ENCODE measurements around the gene TSEN54.

DNA sequence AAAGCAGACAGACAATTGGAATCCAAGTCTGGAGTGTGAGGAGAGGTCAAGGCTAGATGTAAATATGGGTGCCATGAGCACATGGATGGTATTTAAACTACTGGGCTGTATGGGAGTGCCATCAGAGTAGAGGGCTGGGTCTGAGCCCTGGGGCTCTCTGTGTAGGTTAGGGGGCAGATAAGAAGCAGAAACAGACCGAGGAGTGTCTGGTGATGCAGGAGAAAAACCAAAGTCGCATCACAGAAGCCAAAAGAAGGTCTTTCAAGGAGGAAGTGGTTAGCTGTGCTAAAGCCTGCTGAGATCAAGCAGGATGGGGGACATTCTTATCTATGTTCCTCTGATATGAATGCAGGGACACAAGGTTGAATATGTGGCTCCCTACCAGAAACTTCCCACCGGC, 1.9 kb downstream of the TSEN54 start:
- TF ChIP-seq, protein P1, sequence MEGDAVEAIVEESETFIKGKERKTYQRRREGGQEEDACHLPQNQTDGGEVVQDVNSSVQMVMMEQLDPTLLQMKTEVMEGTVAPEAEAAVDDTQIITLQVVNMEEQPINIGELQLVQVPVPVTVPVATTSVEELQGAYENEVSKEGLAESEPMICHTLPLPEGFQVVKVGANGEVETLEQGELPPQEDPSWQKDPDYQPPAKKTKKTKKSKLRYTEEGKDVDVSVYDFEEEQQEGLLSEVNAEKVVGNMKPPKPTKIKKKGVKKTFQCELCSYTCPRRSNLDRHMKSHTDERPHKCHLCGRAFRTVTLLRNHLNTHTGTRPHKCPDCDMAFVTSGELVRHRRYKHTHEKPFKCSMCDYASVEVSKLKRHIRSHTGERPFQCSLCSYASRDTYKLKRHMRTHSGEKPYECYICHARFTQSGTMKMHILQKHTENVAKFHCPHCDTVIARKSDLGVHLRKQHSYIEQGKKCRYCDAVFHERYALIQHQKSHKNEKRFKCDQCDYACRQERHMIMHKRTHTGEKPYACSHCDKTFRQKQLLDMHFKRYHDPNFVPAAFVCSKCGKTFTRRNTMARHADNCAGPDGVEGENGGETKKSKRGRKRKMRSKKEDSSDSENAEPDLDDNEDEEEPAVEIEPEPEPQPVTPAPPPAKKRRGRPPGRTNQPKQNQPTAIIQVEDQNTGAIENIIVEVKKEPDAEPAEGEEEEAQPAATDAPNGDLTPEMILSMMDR (IDR thresholded peaks at IDR 0.05), result no peak
- TF ChIP-seq POLR2A (IDR thresholded peaks at IDR 0.05), result no peak
